SK-N-SH treated with all-trans-retinoic acid at 6 μM for 48 hours (cell line): ENCODE measurements around the gene GPR151.

Experiments
- ATAC-seq: fragments of 200-7000 bp; cut with Tn5 transposase; 3 replicates; pipeline ENCODE4 v1.9.1; 2020; ENCODE audit warnings: mild to moderate bottlenecking, moderate library complexity
- ARNTL ChIP-seq: fragments of 450-650 bp; formaldehyde crosslinking; IDR thresholded peaks from 2 replicates; pipeline ENCODE4 v1.5.0; 2020; ENCODE audit warnings: low read depth, mild to moderate bottlenecking, moderate library complexity, borderline replicate concordance
- BACH2 ChIP-seq: fragments of 250-450 bp; sonication (Bioruptor Pico); IDR thresholded peaks from 2 replicates; pipeline ENCODE4 v1.9.0; 2021; ENCODE audit warnings: mild to moderate bottlenecking, borderline replicate concordance
- CREB5 ChIP-seq: fragments of 250-450 bp; sonication (Bioruptor Pico); IDR thresholded peaks from 2 replicates; pipeline ENCODE4 v1.5.1; 2020; ENCODE audit warnings: low read depth, mild to moderate bottlenecking, moderate library complexity
- CSRNP3 ChIP-seq: fragments of 250-450 bp; sonication (Bioruptor Pico); IDR thresholded peaks from 2 replicates; pipeline ENCODE4 v1.5.1; 2021; ENCODE audit warnings: mild to moderate bottlenecking, moderate library complexity
- ESRRG ChIP-seq: fragments of 250-450 bp; sonication (Bioruptor Pico); IDR thresholded peaks from 2 replicates; pipeline ENCODE4 v1.6.1; 2021; ENCODE audit warnings: mild to moderate bottlenecking
- GLIS3 ChIP-seq: fragments of 250-450 bp; sonication (Bioruptor Pico); IDR thresholded peaks from 2 replicates; pipeline ENCODE4 v1.5.0; 2020; ENCODE audit warnings: mild to moderate bottlenecking, moderate library complexity
- ISL1 ChIP-seq: fragments of 250-450 bp; sonication (Bioruptor Pico); IDR thresholded peaks from 2 replicates; pipeline ENCODE4 v2.1.2; 2022; ENCODE audit warnings: mild to moderate bottlenecking, moderate library complexity
- PATZ1 ChIP-seq: fragments of 250-450 bp; sonication (Bioruptor Pico); IDR thresholded peaks from 2 replicates; pipeline ENCODE4 v1.8.0; 2020; ENCODE audit warnings: mild to moderate bottlenecking, moderate library complexity, borderline replicate concordance
- POU6F1 ChIP-seq: fragments of 250-450 bp; sonication (Bioruptor Pico); IDR thresholded peaks from 2 replicates; pipeline ENCODE4 v1.8.0; 2021; ENCODE audit warnings: low read depth, mild to moderate bottlenecking, moderate library complexity, borderline replicate concordance
- PPARA ChIP-seq: fragments of 250-450 bp; sonication (Bioruptor Pico); IDR thresholded peaks from 2 replicates; pipeline ENCODE4 v1.5.0; 2020; ENCODE audit warnings: mild to moderate bottlenecking, borderline replicate concordance
- RARB ChIP-seq: fragments of 250-450 bp; sonication (Bioruptor Pico); IDR thresholded peaks from 2 replicates; pipeline ENCODE4 v1.8.0; 2021; ENCODE audit warnings: mild to moderate bottlenecking, moderate library complexity
- SNAI2 ChIP-seq: fragments of 250-450 bp; sonication (Bioruptor Pico); IDR thresholded peaks from 2 replicates; pipeline ENCODE4 v1.5.0; 2020; ENCODE audit warnings: mild to moderate bottlenecking, moderate library complexity
- TOX ChIP-seq: fragments of 250-450 bp; sonication (Bioruptor Pico); IDR thresholded peaks from 2 replicates; pipeline ENCODE4 v1.8.0; 2021; ENCODE audit warnings: mild to moderate bottlenecking, moderate library complexity, borderline replicate concordance
- ZC3H10 ChIP-seq: fragments of 250-450 bp; sonication (Bioruptor Pico); IDR thresholded peaks from 2 replicates; pipeline ENCODE4 v1.5.1; 2021; ENCODE audit warnings: mild to moderate bottlenecking, moderate library complexity
- ZFP3 ChIP-seq: fragments of 250-450 bp; sonication (Bioruptor Pico); IDR thresholded peaks from 2 replicates; pipeline ENCODE4 v1.5.0; 2020; ENCODE audit warnings: mild to moderate bottlenecking, moderate library complexity
- ZFP30 ChIP-seq: fragments of 450-650 bp; formaldehyde crosslinking; IDR thresholded peaks from 2 replicates; pipeline ENCODE4 v1.5.0; 2022; ENCODE audit warnings: mild to moderate bottlenecking, moderate library complexity
- ZNF565 ChIP-seq: fragments of 450-650 bp; formaldehyde crosslinking; conservative IDR thresholded peaks from 2 replicates; pipeline ENCODE4 v1.5.0; 2020; ENCODE audit warnings: low read depth, mild to moderate bottlenecking, moderate library complexity
- ZNF70 ChIP-seq: fragments of 450-650 bp; formaldehyde crosslinking; IDR thresholded peaks from 2 replicates; pipeline ENCODE4 v1.5.0; 2020; ENCODE audit warnings: mild to moderate bottlenecking, moderate library complexity
- ZNF8 ChIP-seq: fragments of 450-650 bp; formaldehyde crosslinking; IDR thresholded peaks from 2 replicates; pipeline ENCODE4 v1.5.0; 2020; ENCODE audit warnings: mild to moderate bottlenecking, moderate library complexity

The GPR151 gene

GRCh38 chr5:146474065-146474464 is 41.9 kb downstream of the GPR151 start:
- no peak for ATAC-seq
- no peak for TF ChIP-seq TOX (CRISPR knock-in tag)
- TF ChIP-seq ZFP3 (CRISPR knock-in tag): no peak
- TF ChIP-seq PATZ1 (CRISPR knock-in tag): no peak
- TF ChIP-seq ISL1 (CRISPR knock-in tag): no peak
- no peak for TF ChIP-seq RARB (CRISPR knock-in tag)
- TF ChIP-seq CREB5 (CRISPR knock-in tag): no peak
- no peak for TF ChIP-seq PPARA (CRISPR knock-in tag)
- TF ChIP-seq ZNF70 (CRISPR knock-in tag): no peak
- TF ChIP-seq ARNTL: no peak
- no peak for TF ChIP-seq ESRRG
- no peak for TF ChIP-seq ZNF8
- TF ChIP-seq GLIS3 (CRISPR knock-in tag): no peak
- TF ChIP-seq ZNF565 (CRISPR knock-in tag): no peak
- TF ChIP-seq ZFP30 (CRISPR knock-in tag): no peak
- no peak for TF ChIP-seq POU6F1 (CRISPR knock-in tag)
- no peak for TF ChIP-seq ZC3H10 (CRISPR knock-in tag)
- TF ChIP-seq BACH2 (CRISPR knock-in tag): no peak

DNA sequence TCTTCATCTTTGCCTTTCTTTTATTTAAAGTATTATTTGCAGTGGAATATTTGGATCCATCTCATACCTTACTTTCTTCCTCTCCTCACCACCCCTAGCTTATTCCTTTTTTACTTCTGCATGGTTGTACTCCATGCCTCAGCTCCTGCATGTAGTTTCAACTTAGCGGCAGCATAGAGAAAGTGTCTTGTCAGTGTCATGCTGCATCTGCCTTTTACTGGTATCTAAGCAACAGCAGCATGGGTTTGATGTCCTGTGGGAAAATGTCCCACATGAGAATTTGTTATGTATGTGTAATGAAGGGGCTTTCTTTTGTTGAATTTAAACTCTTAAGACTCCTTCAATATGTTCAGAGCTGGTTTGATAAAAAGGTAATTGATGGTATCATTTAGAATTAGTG is 48.2 kb downstream of the GPR151 start:
- ATAC-seq: no peak
- TF ChIP-seq RARB (CRISPR knock-in tag) (no peak), SNAI2 (no peak), ZNF70 (CRISPR knock-in tag) (no peak), CSRNP3 (CRISPR knock-in tag) (no peak), BACH2 (CRISPR knock-in tag) (no peak)

DNA sequence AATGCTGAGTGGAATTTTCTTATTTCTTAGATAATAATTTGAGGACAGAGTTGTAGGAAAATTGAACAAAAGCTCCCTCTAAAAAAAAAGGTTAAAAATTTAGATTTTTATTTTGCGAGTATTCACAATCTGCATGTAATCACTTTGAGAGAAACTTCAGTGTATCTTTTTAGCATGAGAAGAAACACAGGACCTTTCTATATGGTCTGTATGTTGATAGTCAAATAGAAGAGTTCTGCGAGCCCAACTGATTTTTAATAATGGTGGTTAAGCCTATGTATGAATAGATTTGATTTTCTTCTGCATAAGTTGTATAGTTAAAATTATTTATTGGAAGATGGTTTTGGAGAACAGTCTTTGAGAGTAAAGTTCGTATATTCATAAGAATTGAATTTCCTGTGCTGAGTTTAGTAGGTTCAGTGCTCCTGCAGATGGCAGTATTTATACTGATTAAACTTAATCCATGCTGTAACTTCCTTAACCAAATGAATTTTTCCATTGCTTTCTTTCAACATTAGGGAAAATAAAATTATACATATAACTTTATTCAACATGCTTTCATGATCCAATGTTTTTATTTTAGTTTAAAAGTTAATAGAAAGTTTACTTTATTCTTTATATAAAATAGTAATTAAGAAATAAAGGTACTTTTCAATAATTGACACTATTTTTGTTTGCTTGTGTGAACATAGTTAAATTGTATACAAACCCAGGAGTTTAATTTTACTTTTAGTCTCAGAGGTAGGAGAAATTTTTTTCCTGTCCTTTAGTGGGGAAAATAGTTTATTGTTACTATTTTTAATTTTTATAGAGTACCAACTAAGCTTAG is 49.3 kb downstream of the GPR151 start:
- peak; percentile 87 for ATAC-seq
- TF ChIP-seq CREB5 (CRISPR knock-in tag): no peak

- no peak for ATAC-seq
- TF ChIP-seq ARNTL: no peak
- no peak for TF ChIP-seq POU6F1 (CRISPR knock-in tag)
- no peak for TF ChIP-seq BACH2 (CRISPR knock-in tag)
- no peak for TF ChIP-seq PPARA (CRISPR knock-in tag)
- TF ChIP-seq ZNF8: no peak
These were observed 52.5 kb downstream of the GPR151 start for GRCh38 chr5:146463446-146463845.
